Adrenal gland (tissue), 5 donors: ENCODE data around the gene DPP6.

Source experiments
- POLR2A ChIP-seq, 2 donors: fragments of 450-650 bp; IDR thresholded peaks; one replicate each; pipeline ENCODE4 v1.6.1; 2017; ENCODE audit warnings: antibody characterized with exemption in 2 of 2, mild to moderate bottlenecking in 2 of 2, moderate library complexity in 1 of 2
- TF ChIP-seq, protein P1 (sequence below), 6 experiments: fragments of 450-650 bp in 4 of 6; fragments of 200-600 bp in 2 of 6; sonication (generic) in 1 of 6; IDR thresholded peaks; 1 replicate in 5 of 6; 2 replicates in 1 of 6; pipeline versions ENCODE4 v1.5.1 to v1.8.0; 2016 to 2021; ENCODE audit warnings: antibody characterized with exemption in 6 of 6, mild to moderate bottlenecking in 2 of 6, moderate library complexity in 1 of 6
- donor health status: DM: no; HTN: no; CAD: no.

DNA sequence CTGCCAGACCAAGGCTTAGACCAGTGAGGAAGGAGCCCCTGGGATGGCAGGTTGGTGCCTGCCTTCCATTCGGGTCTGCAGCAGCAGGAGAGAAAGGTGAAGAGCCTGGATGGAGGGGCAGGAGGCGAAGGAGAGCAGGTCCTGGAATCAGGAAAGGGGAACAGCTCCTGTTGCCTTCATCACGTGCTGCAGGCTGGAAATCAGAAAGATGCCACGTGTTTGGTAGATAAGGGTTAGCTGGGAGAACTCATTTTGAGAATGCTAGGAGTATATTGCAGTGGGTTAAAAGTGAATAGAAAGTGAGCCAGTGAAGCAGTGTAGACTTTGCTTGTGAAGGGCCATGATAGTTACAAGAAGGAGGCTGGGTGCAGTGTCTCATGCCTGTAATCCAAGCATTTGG lies 579.0 kb downstream of the DPP6 start:
- TF ChIP-seq, protein P1, sequence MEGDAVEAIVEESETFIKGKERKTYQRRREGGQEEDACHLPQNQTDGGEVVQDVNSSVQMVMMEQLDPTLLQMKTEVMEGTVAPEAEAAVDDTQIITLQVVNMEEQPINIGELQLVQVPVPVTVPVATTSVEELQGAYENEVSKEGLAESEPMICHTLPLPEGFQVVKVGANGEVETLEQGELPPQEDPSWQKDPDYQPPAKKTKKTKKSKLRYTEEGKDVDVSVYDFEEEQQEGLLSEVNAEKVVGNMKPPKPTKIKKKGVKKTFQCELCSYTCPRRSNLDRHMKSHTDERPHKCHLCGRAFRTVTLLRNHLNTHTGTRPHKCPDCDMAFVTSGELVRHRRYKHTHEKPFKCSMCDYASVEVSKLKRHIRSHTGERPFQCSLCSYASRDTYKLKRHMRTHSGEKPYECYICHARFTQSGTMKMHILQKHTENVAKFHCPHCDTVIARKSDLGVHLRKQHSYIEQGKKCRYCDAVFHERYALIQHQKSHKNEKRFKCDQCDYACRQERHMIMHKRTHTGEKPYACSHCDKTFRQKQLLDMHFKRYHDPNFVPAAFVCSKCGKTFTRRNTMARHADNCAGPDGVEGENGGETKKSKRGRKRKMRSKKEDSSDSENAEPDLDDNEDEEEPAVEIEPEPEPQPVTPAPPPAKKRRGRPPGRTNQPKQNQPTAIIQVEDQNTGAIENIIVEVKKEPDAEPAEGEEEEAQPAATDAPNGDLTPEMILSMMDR (IDR thresholded peaks at IDR 0.05), result no peak
- TF ChIP-seq POLR2A (IDR thresholded peaks at IDR 0.05), result no peak
